NCI-H2081 (cell line): ENCODE results near the gene FFAR3.

Experiments used
- DNase-seq, 2 experiments: peaks; one replicate each; lab custom pipeline; 2025; lab: John Stamatoyannopoulos, UW

Gene FFAR3, protein sequence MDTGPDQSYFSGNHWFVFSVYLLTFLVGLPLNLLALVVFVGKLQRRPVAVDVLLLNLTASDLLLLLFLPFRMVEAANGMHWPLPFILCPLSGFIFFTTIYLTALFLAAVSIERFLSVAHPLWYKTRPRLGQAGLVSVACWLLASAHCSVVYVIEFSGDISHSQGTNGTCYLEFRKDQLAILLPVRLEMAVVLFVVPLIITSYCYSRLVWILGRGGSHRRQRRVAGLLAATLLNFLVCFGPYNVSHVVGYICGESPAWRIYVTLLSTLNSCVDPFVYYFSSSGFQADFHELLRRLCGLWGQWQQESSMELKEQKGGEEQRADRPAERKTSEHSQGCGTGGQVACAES

DNA sequence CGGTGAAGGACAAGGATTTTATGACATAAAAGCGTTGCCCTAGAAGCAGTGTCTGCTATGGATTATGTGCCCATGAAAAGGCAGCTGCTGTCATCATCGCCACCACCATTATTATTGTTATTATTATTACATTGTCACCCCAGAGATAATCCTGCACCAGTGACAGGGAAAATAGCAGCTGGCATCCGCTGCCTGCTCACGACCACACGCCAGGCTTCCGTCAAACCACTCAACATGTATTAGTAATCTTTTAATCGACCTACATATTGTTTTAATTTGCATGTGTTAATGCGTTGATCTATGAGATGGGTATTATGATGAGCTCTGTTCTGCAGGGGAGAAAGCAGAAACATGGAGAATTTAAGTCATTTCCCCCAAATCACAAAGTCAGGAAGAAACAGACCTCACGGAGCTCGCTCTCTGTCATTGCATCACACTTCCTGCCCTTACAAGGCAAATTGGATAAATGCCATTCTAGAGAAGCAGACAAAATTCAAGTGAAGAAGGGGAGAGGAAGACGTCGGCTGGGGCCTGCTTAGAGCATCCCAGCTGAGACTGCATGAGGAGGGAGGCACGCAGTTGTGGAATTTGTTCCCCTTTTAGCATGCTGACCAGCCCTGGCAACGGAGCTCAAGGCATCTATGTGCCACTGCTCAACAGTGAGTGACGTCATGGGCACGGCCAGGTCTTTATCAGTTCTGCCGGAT lies at the start of gene FFAR3:
FFAR3 (plus strand) TSS at position 594 of the 707 bp plus-strand sequence. CDS start 431 bp downstream, outside the sequence.
- DNase-seq = no peak

DNA sequence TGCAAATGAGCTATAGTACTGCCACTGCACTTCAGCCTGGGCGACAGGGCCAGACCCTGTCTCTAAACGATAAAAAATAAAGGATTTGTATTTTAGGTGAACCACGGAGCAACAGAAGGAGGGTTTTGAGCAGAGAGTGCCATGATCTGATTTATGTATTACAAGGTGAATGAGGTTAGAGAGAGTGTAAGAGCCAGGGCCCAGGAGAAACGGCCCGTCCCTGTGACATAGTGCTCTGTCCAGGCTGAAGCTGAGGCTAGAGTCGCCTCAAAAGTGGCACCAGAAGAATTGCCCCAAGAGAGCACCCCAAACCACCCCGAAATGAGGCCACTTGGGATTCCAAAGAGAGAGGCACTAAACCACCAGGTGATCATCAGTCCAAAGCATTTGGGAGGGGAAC lies 49.4 kb upstream of the FFAR3 start:
- DNase-seq = no peak

DNA sequence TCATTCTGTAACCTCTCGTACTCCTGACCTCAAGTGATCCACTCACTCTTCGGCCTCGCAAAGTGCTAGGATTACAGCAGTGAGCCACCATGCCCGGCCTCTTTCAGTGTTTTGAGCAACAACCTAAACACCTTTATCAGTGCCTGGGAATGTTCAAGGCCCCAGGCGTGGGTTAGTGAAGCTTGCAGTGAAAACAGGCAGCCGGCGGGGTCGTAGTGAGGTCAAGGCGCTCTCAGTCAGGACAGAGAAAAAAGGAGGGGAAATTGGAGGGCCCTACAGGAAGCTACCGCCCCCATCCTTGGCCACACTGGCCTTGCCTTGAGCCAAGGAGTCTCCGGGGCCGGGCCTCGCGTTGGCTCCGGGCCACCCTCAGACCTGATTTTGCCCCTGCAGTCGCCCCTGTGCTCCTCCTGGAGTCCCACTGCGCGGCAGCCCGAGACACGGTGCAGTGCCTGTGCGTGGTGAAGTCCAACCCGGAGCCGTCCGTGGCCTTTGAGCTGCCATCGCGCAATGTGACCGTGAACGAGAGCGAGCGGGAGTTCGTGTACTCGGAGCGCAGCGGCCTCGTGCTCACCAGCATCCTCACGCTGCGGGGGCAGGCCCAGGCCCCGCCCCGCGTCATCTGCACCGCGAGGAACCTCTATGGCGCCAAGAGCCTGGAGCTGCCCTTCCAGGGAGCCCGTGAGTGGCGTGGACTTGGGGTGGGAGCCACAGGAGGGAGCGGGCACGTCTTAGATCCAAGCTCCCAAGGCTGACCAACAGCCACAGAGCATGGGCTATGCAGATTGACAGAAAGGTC lies 48.6 kb upstream of the FFAR3 start:
- no peak for DNase-seq

DNA sequence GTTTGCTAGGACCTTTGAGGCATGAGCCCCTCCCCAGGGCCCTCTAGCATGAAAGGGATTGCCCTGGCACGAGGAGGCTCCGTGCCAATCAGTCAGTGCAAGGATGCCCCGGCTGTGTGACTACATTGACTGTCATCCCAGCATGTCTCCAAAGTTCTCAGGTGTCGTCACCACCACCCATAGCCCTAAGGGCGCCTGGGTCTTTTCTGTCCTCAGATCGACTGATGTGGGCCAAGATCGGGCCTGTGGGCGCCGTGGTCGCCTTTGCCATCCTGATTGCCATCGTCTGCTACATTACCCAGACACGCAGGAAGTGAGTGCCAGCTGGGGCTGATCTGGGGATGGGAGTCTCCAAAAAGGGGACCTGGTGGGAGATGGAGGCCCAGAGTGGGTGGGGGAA lies 47.9 kb upstream of the FFAR3 start:
- DNase-seq = no peak

DNA sequence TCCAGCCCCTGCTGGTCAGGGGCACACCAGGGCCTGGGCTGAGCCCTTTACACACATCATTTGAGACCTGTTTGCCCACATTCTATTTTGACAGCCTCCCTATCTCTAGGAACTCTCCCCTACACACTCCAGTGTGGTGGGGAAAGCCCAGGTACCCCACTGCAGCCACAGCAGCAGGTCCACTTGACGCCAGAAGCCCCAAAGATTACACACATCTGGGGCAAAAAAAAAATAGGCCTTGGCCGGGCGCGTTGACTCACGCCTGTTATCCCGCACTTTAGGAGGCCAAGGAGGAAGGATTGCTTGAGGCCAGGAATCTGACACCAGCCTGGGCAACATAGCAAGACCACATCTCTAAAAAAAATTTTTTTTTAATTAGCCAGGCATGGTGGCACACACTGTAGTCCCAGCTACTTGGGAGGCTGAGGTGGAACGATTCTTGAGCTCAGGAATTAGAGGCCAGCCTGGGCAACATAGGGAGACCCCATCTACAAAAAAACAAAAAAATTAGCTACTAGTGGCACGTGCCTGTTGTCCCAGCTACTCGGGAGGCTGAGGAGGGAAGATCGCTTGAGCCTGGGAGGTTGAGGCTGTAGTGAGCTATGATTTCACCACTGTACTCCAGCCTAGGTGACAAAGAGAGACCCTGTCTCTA lies 47.3 kb upstream of the FFAR3 start:
- no peak for DNase-seq

DNA sequence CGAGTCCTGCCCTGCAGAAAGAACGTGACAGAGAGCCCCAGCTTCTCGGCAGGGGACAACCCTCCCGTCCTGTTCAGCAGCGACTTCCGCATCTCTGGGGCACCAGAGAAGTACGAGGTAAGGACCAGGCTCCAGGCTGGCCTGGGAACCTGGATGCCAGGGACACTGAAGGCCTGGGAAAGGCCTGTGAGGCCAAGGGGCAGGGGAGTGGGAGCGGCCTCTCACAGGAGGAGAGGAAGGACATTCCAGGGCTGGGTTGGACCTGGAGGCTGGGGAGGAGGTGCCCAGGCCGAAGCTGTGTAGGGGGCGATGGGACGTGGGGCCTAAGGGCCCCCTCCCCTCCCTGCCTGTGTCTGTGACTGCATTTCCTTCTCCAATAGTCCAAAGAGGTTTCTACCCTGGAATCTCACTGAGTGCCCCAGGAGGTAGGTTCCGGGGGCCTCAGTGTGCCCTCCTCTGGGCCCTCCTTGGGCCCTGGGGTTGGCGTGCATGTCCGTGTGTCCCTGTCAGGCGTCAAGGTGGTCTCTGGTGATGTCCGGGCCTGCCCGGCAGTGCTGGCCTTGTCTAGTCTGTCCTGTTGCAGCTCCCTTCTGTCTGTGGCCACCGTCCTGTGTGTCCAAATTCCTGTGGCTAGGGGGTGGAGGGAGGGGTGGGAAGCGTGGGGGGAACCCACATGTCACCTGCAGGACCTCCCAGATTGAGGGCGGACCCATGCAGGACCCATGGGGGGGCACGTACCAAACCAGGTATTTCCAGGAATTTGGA lies 46.2 kb upstream of the FFAR3 start:
- no peak for DNase-seq

DNA sequence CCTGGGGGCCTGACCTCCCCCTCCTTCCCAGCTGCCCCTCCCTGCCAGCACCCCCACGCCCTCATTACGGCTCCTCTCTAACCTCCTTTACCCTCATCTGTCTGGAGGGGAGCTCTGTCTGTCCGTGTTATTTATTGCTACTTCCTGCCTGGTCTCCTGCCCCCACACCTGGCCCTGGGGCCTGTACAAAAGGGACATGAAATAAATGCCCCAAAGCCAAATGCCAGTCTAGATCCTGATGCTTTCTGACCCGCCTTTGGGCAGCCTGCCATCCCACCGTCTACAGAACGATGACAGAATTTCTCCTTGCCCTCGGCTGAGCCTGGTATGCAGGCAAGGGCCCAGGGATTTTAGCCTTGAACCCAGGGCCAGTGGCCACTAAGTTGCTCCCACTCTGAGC lies 44.7 kb upstream of the FFAR3 start:
- DNase-seq = no peak

DNA sequence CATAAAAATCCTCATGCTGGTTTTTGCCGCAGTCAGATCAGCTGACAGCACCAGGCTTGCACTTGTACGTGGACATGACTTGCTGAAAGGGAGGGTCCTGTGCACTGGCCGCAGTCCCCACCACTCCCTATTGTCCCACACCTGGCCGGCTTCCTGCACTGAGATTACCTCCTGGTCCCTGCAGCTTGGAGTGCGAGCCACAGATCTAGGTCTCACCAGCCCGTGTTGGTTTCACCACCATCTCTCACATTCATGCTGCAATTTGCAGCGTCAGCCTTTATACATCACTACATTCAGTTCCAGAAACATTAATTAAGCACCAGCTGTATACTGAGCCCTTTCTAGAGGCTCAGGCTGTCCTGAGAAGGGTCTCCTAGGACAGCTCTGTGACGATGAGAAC lies 44.2 kb upstream of the FFAR3 start:
- no peak for DNase-seq

DNA sequence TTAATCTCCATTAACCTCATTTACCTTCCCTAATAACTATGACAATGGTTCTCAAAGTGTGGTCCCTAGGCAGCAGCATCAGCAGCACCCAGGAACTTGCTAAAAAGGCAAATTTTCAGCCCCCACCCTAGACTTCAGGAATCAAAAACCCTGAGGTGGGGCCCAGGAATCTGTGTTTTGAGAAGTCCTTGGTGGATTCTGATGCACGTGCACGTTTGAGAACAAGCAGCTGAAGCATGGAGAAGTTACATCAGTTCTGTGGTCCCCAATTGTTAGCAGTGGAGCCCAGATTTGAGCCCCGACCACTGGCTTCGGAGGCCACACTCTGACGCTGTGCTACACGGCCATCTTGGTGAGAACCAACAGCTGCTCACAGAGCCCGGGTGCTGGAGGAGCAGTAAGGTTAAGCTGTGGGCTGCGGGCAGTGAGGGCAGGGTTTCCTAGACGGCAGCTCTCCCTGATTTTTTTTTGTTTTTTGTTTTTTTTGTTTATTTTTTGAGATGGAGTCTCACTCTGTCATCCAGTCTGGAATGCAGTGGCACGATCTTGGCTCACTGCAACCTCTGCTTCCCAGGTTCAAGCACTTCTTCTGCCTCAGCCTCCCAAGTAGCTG lies 43.3 kb upstream of the FFAR3 start:
- no peak for DNase-seq

DNA sequence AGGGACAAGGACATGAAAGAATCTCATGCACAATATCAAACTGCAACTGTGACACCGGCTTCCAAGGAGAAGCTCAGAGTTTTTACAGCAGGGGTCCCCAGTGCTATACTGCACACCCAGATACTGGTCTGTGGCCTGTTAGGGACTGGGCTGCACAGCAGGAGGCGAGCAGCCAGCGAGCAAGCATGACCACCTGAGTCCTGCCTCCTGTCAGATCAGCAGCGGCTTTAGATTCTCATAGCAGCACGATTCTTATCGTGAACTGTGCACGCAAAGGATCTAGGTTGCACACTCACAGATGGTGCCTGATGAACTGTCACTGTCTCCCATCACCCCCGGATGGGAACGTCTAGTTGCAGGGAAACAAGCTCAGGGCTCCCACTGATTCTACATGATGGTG lies 42.4 kb upstream of the FFAR3 start:
- no peak for DNase-seq

DNA sequence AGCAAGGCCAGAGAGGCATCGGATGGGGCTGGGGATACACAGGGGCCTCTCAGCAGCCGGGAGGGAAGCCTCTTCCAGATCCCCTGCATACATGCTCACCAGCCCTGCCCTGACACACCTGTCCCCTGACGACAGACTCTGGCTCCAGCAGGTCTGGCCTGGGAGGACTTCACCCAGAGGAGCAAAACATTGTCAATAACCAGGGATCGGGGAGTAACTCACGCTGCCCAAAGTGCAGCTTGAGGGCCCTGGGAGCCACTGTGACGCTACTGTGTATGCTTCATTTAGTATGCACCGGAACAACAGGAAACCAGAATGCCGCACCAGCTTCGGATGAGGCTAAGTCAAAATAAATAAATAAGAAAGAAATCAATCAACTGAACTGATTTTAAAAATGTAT lies 41.7 kb upstream of the FFAR3 start:
- DNase-seq = no peak

DNA sequence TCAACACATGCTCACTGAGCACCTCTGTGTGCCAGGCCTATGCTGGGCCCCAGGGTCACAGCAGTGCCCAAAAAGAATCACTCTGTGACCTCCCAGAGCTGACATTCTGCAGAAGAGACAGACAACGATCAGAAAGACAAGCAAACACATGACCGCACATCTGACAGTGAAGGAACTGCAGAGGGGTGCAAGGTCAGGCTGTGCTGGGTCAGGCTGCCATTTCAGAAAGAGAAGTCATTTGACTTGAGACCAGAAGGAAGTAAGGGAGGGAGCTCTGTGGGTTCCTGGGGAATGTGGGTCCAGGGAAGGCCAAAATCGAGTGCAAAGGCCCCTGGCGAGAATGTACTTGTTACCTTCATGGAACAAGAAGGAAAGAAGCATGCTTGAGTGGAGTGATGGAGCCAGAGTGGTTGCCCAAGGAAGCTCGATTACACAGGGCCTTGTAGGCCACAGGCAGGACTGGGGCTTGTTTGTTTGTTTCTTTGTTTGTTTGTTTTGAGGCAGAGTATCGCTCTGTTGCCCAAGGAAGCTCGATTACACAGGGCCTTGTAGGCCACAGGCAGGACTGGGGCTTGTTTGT lies 40.7 kb upstream of the FFAR3 start:
- DNase-seq = no peak

DNA sequence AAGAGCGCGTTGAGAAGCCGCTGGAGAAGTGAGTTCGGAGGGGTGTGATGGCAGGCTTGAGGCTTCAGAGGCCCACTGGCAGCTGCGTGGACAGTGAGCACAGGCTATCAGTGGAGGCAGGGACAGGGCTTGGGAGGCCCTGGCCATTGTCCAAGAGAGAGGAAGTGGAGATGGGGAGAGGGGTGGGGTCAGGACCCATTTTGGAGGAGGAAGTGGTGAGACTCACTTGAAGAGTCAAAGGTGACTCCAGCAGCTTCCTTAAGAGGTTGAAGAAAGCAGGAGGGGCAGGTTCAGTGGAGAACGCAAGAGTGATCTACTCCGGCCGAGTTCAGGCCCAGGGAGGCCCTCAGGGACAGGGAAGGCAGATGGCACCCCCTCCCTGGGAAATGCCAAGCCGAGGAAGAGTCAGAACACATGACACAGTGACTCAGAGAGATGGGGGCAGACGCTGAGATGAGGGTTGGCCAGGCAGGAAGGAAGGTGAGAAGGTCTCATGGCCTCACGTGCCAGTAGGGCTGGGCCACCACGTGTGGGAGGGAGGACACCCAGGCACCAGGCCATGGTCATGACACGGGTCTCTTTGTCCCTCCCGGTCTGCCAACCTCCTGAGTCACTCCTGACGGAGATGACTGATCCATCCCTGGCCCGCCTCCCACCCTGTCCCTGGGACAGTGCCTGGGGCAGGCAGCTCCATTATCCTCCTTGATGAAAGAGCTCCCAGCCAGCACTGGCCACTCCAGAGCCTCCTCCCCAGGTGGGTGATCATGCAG lies 39.4 kb upstream of the FFAR3 start:
- DNase-seq = no peak

DNA sequence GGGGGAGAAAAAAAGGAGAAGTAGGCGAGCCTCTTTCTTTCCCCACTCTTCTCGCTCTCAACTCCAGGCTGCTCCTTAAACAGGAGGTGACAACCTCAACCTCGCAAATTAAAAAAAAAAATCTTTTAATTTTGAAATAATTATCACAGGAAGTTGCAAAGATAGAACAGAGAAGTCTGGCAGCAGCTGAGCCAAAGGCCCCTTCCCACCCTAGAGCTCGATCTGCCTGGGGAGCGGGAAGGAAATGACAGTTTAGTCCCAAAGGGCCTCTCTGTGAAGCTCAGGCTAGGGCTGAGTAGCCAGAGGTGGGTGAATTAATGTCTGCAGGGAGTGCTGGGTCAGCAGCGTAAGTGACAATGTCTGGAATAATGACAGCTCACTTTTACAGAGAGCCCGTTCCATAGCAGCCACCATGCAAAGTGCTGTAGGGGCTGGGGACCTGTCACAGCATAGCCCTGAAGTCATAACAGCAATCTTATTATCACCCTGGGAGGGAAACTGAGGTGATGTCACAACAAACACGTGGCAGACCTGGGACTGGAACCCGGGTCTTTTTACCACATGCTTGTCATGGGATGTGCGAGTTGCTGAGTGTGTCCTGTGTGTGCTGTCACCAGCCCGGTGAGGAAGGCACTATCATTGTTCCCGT lies 38.1 kb upstream of the FFAR3 start:
- DNase-seq = no peak

DNA sequence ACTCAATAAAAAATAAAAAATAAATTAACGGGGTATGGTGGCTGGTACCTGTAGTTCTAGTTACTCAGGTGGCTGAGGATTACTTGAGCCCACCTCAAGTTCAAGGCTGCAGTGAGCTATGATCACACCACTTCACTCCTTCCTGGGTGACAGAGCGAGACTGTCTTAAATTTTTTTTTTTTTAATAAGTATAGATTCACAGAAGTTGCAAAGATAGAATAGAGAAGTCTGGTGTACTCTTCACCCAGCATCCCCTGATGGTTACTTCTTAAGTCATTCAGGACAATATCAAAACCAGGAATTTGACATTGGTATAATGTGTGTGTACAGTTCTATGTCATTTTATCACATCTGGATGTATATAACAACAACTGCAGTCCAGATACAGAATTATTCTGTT lies 37.0 kb upstream of the FFAR3 start:
- no peak for DNase-seq

DNA sequence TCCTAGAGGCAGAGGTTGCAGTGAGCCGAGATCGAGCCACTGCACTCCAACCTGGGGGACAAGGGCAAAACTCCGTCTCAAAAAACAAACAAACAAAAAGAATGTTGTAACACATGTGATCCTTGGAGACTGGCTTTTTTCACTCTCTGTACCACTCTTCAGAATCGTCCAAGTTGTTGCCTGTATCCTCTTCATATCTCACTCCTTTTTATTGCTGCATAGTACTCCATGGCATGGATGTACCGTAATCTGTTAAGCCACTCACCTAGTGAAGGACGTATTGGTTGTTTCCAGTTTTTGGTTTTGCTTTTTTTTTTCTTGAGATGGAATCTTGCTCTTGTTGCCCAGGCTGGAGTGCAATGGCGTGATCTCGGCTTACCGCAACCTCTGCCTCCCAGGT lies 36.2 kb upstream of the FFAR3 start:
- no peak for DNase-seq

DNA sequence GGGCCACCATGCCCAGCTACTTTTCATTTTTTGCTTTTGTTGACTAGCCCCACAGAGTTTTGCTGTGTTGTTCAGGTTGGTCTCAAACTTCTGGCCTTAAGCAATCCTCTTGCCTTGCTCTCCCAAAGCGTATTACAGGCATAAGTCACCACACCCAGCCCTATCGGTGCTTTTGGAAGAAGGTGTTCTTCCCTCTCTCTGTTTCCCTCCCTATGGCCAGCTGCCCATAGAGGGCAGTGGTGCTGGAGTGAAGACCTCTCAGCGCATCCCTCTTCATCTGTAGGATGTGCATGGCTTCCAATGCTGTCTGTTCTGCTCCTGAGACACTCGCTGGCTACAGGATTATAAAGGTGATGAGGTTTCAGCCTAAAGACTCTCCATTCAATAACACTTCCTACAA lies 30.6 kb upstream of the FFAR3 start:
- no peak for DNase-seq

DNA sequence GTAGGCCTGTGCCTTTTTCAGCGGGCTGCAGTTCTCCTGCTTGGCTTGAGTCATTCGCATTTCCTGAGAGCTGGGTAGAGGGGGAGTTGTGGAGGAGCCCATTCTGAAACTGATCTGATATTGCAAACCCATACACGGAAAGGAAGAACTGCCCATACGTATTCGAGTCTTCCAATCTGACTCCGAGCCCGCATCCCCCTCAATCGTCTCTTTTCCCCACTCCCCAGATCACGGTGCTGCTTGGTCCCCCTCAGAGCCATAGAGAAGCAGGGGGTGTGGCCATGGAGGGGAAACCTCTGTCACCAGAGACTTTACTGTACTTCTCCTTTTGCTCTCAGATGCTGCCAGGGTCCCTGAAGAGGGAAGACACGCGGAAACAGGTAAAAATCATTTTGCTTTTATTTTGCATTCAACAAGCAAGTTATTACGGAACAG lies 29.4 kb upstream of the FFAR3 start, which contains the start of gene CD22:
CD22 (plus strand) TSS at position 337 of the 435 bp plus-strand sequence. CDS start 2,854 bp downstream, outside the sequence.
- DNase-seq = no peak

DNA sequence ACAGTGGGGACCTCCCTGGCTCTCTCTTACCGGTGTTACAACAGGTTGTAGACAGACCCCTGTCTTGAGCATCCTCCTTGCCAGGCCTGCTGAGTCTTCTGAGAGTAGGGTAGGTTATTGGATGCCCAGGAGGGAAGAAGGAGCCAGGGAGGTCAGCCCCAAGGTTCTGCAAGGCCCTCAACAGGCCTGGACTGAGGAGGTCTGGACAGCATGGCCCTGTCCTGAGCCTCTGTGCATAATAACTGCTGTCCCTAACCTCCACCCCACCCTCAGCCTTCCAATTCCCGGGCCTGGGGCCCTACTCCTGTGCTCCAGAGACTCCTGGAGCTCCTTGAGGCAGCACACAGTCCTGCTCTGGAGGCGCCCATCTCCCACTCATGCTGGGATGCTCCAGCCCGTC lies 28.9 kb upstream of the FFAR3 start:
- DNase-seq = no peak
